Stimulated activated naive B cell treated with anti-CD40 and anti-IgM and Interleukin-4, amounts not matched to agents 10 μg/mL and 1 μg/mL and 100 μg/mL, for 72 hours (primary cell): ENCODE results near the gene YOD1.
A peak's percentile ranks its signal among the peaks of the same experiment; 100 is the strongest.
"Not testable (repeated sequence)": the region's sequence is repeated elsewhere in the genome, so short reads cannot be mapped to it uniquely, and the experiment has no call there.

Experiments used
- ATAC-seq, 2 donors: fragments of 150-1000 bp; cut with Tn5 transposase; replicated peaks; 2 replicates each; pipeline ENCODE4 v1.10.0; 2021; ENCODE audit warnings: moderate library complexity in 1 of 2
- DNase-seq: peaks from one replicate; pipeline ENCODE4 v3.0.0; 2021
- H3K27ac Mint-ChIP-seq: one replicate; pipeline ENCODE4 v1.8.0; 2022; ENCODE audit warnings: mild to moderate bottlenecking, mixed read lengths
- H3K27me3 Mint-ChIP-seq, 2 donors: one replicate each; pipeline ENCODE4 v1.8.0; 2022; ENCODE audit warnings: mixed read lengths in 2 of 2
- H3K36me3 Mint-ChIP-seq, 2 donors: one replicate each; pipeline ENCODE4 v1.8.0; 2022; ENCODE audit warnings: mixed read lengths in 2 of 2, mild to moderate bottlenecking in 1 of 2
- H3K4me1 Mint-ChIP-seq, 2 donors: one replicate each; pipeline ENCODE4 v1.8.0; 2022; ENCODE audit warnings: mixed read lengths in 2 of 2, mild to moderate bottlenecking in 1 of 2
- H3K4me3 Mint-ChIP-seq, 2 donors: one replicate each; pipeline ENCODE4 v1.8.0; 2022; ENCODE audit warnings: mild to moderate bottlenecking in 2 of 2, mixed read lengths in 2 of 2, moderate library complexity in 1 of 2
- H3K9me3 Mint-ChIP-seq, 2 donors: one replicate each; pipeline ENCODE4 v1.8.0; 2022; ENCODE audit warnings: mixed read lengths in 2 of 2, mild to moderate bottlenecking in 1 of 2

The YOD1 gene

DNA sequence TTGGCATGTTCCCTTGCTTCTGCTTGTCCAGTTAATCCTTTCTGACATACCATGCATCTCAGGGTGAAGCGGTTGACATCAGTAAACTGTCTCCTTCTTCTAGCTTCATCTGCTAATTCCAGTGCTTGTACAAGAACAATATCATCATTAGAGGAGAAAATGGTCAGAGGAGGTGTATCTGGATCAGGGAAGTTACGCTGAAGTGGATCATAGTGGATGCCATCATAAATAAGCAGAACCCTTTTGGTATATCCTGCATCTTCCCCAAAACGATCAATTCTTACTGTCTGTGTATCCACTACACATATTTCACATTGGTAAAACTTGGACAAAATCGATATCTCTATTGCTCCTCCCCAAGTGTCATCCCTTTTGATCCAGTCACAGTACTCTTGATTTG is 2.0 kb downstream of the YOD1 start:
- H3K27ac Mint-ChIP-seq, result no peak overlapping the region

GRCh38 chr1:207048041-207048440 is 3.0 kb downstream of the YOD1 start:
- Mint-ChIP-seq H3K27me3 (no peaks in the 10 kb centered on the region), H3K4me3 (no peak overlapping the region), H3K27ac (no peak overlapping the region), H3K36me3 (peaks cover 8 to 13% of the 10 kb centered on the region in 2 donors), H3K9me3 (no peaks in the 10 kb centered on the region), H3K4me1 (peaks cover 14 to 35% of the 10 kb centered on the region in 2 donors)
- ATAC-seq (no peak), DNase-seq (no peak)

More for the DNA sequence above, 2.0 kb downstream of the YOD1 start:
- H3K27me3 Mint-ChIP-seq, result no peaks in the 10 kb centered on the region
- H3K36me3 Mint-ChIP-seq, result peaks cover 8 to 16% of the 10 kb centered on the region in 2 donors
- no peaks in the 10 kb centered on the region for H3K9me3 Mint-ChIP-seq
- H3K4me3 Mint-ChIP-seq, result no peak overlapping the region
- H3K4me1 Mint-ChIP-seq, result peaks cover 21 to 43% of the 10 kb centered on the region in 2 donors
- no peak for ATAC-seq
- no peak for DNase-seq

- DNase-seq, result no peak
- no peak overlapping the region for H3K27ac Mint-ChIP-seq
- ATAC-seq, result no peak
- H3K4me3 Mint-ChIP-seq, result no peak overlapping the region
- no peaks in the 10 kb centered on the region for H3K9me3 Mint-ChIP-seq
- peaks cover 14 to 32% of the 10 kb centered on the region in 2 donors for H3K4me1 Mint-ChIP-seq
- H3K36me3 Mint-ChIP-seq, result peaks cover 8 to 17% of the 10 kb centered on the region in 2 donors
- H3K27me3 Mint-ChIP-seq, result no peaks in the 10 kb centered on the region
Measured at GRCh38 chr1:207047505-207047904, 3.5 kb downstream of the YOD1 start.

DNA sequence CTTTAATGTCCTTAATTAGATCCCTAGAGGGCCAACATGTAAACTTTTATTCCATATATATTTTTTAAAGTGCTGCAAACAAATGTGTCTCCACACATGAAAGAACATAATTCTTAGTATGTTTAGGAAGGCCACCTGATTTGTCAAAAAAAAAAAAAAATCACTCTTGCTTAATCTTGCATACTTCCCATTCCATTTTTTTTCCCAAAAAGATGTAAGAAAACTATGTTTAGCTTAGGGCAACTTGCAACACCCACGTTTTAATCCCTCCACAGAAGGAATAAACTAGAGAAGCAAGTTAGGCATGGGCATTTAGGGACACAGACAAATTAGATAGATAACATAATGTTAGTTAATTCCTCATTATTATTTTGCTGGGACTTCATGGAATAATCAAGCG is 5.6 kb downstream of the YOD1 start:
- no peak overlapping the region for H3K4me3 Mint-ChIP-seq
- no peak for DNase-seq
- ATAC-seq, result no peak
- H3K27me3 Mint-ChIP-seq, result no peaks in the 10 kb centered on the region
- no peaks in the 10 kb centered on the region for H3K9me3 Mint-ChIP-seq
- H3K27ac Mint-ChIP-seq, result no peak overlapping the region
- peaks cover 11 to 23% of the 10 kb centered on the region in 2 donors for H3K36me3 Mint-ChIP-seq
- peaks cover 8 to 22% of the 10 kb centered on the region in 2 donors for H3K4me1 Mint-ChIP-seq

GRCh38 chr1:207041397-207041796 is 9.6 kb downstream of the YOD1 start:
- not testable (repeated sequence) for H3K27ac Mint-ChIP-seq, H3K4me3 Mint-ChIP-seq

DNA sequence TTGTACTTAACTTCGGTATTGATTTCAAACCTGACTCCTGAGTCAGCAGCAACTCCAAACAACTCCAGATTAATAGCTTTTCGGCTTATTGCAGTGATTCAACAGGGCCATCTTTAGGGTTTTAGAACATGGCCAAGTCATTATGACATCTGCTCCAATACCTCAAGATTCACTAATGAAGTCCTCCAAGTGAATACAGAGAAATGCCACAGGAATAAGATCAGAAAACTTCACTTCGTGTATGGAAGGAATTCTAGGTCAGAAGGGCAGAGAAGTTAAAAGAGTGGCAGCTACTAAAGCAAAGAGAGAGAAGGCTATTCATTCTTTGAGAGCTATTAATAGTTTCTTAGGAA is 10.9 kb downstream of the YOD1 start:
- DNase-seq (no peak), ATAC-seq (no peak)
- Mint-ChIP-seq H3K36me3 (peaks cover 9 to 14% of the 10 kb centered on the region in 2 donors), H3K27me3 (peaks cover 5% of the 10 kb centered on the region in 2 donors), H3K4me3 (no peak overlapping the region), H3K27ac (no peak overlapping the region), H3K4me1 (peaks cover 0 to 4% of the 10 kb centered on the region in 2 donors), H3K9me3 (no peaks in the 10 kb centered on the region)

More at GRCh38 chr1:207041397-207041796, 9.6 kb downstream of the YOD1 start:
- not testable (repeated sequence) for H3K9me3 Mint-ChIP-seq, H3K4me1 Mint-ChIP-seq, ATAC-seq, H3K27me3 Mint-ChIP-seq, DNase-seq
- H3K36me3 Mint-ChIP-seq, result peaks cover 9 to 19% of the 10 kb centered on the region in 2 donors

DNA sequence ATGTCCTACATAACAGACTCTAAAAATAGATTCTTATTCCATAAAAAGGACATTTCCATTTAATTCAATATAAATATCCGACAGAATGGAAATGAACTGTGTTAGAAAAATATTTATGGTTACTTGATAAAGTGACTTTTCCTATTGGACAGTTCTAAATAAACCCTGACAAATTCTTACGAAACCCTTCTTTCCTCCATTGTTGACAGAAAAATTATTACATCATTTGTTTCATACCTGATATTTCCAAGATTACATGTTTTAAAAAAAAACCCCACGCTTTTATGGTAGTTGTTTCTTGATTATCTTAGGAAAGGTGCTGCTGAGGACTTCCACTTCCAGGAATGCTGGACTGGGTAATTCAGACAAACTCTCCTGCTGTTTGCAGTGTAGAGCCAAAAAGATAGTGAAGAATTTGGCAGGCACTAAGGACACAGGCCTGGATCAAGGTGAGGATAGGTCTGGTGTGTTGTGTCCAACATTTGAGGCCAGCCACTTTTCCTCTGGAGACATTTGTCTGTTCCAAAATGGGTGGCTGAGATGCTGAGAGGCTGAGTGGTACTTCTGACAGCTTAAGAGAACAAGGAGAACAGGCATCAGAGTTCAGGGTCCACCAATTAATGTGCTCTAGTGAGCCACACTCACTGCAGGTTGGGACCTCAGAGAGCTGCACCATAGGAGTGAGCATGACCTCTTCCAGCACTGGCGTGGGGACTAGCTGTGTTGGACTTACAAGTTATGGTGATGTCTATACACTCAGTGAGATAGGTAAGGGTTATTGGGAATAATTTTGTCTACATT is 11.4 kb downstream of the YOD1 start:
- ATAC-seq (no peak), DNase-seq (no peak)
- Mint-ChIP-seq H3K36me3 (peaks cover 5 to 11% of the 10 kb centered on the region in 2 donors), H3K4me3 (no peak overlapping the region), H3K27me3 (peaks cover 6 to 10% of the 10 kb centered on the region in 2 donors), H3K9me3 (no peaks in the 10 kb centered on the region), H3K27ac (no peak overlapping the region), H3K4me1 (peaks cover 0 to 4% of the 10 kb centered on the region in 2 donors)

GRCh38 chr1:207036865-207037264 is 14.1 kb downstream of the YOD1 start:
- peaks cover under 1% of the 10 kb centered on the region in 2 donors for H3K36me3 Mint-ChIP-seq
- H3K4me1 Mint-ChIP-seq, result peaks cover 0 to 2% of the 10 kb centered on the region in 2 donors
- H3K27ac Mint-ChIP-seq, result no peak overlapping the region
- H3K4me3 Mint-ChIP-seq, result no peak overlapping the region
- DNase-seq (no peak), ATAC-seq (no peak)
- no peaks in the 10 kb centered on the region for H3K9me3 Mint-ChIP-seq
- peaks cover 16% of the 10 kb centered on the region in 2 donors for H3K27me3 Mint-ChIP-seq

- Mint-ChIP-seq H3K4me3 (no peak overlapping the region), H3K9me3 (no peaks in the 10 kb centered on the region), H3K4me1 (peaks cover 0 to 2% of the 10 kb centered on the region in 2 donors), H3K27me3 (peaks cover 25% of the 10 kb centered on the region in 2 donors), H3K27ac (no peak overlapping the region), H3K36me3 (no peaks in the 10 kb centered on the region)
- ATAC-seq, result no peak
- no peak for DNase-seq
Measured at GRCh38 chr1:207035877-207036551, 15.0 kb downstream of the YOD1 start.

GRCh38 chr1:207034998-207035397 is 16.0 kb downstream of the YOD1 start:
- ATAC-seq (peak; percentile 66 to 80), DNase-seq (no peak)
- Mint-ChIP-seq H3K4me3 (no peak overlapping the region), H3K36me3 (no peaks in the 10 kb centered on the region), H3K27me3 (peaks cover 34 to 35% of the 10 kb centered on the region in 2 donors), H3K27ac (no peak overlapping the region), H3K4me1 (no peaks in the 10 kb centered on the region), H3K9me3 (no peaks in the 10 kb centered on the region)

DNA sequence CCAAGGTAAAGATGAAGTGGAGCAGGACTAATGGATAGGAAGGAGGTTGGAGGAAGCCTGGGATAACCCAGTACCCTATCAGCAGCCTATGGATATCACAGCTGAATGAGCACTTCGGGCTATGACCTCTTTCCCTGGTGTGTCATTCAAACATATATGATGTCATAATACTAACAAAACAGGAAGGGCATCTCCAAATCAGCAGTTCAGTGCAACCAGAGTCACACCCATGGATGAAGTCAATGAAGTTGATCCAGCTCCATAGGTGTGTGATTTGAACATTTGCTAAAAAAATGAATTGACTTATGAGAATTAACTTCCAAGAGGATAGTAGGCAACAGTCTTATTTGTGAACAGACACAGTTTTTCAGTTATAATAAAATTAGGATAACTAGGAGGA is 16.8 kb downstream of the YOD1 start:
- ATAC-seq (no peak), DNase-seq (no peak)
- Mint-ChIP-seq H3K27ac (no peak overlapping the region), H3K4me3 (no peak overlapping the region), H3K27me3 (peaks cover 35 to 37% of the 10 kb centered on the region in 2 donors), H3K9me3 (no peaks in the 10 kb centered on the region), H3K4me1 (no peaks in the 10 kb centered on the region), H3K36me3 (no peaks in the 10 kb centered on the region)

- Mint-ChIP-seq H3K4me1 (no peaks in the 10 kb centered on the region), H3K27me3 (peaks cover 35 to 47% of the 10 kb centered on the region in 2 donors), H3K27ac (no peak overlapping the region), H3K36me3 (no peaks in the 10 kb centered on the region), H3K4me3 (no peak overlapping the region), H3K9me3 (no peaks in the 10 kb centered on the region)
- DNase-seq (no peak), ATAC-seq (no peak)
Measured at GRCh38 chr1:207033302-207033701, 17.7 kb downstream of the YOD1 start.

DNA sequence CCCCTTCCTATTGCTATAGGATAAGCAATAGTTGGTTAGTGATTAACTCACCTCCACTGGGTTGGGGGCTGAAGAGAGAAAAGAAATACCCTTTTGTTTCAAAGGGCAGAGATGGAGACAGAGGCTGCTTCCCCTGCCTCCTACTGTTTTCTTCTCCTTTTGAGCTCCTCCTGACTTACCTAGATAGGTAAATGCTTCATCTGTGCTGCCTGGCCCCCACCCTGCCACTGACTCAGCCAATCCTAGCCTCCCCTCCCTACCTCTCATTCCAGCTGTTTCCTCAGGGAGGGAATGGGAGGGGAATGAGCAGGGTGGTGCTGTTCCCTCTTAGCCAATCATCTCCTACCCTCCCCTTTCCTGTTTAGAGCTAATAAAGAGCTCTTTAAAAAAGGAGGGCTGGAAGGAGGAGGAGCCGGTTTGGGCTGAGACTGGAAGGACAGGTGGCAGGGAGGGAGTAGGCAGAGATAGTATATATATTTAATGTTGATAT is 18.4 kb downstream of the YOD1 start, which contains the start of gene C1orf116:
C1orf116 (minus strand) TSS at position 229 of the 490 bp plus-strand sequence. CDS start 5,158 bp downstream, outside the sequence.
- Mint-ChIP-seq H3K4me3 (no peak within 1 kb of the TSS), H3K27ac (no peak within 1 kb of the TSS), H3K9me3 (no peaks in the 10 kb centered on the region), H3K36me3 (no peaks in the 10 kb centered on the region), H3K27me3 (peaks cover 35 to 50% of the 10 kb centered on the region in 2 donors), H3K4me1 (no peaks in the 10 kb centered on the region)
- no peak for DNase-seq
- ATAC-seq, result no peak

DNA sequence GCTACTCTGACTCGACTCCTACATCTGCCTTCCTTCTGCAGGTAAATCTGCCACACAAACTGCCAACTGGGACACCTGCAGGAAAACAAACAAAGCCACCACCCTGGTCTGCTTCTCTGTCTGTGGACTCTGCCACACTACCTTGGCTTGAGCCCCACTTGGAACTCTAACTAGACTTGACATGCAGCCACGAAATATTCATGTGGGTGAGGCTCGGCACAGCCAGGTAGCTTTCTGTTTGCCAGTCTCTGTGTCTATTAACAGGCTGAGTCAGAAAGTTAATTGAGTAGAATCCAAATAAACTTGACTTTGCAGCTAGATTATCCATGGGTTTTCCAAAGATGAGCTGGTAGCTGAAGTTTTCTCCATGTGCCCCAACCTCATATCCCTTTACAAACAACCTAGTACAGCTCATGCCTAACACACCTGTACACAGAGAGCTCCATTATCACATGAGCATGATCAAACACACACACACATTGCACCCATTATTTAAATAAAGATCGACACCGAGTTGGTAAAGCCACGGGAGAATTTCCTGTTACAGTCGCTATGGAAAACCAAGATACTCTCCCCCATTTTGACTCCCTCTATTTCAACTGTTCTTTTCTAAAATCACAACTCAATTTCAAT is 19.3 kb downstream of the YOD1 start:
- ATAC-seq, result no peak
- Mint-ChIP-seq H3K27me3 (peaks cover 41 to 57% of the 10 kb centered on the region in 2 donors), H3K4me3 (no peak overlapping the region), H3K9me3 (no peaks in the 10 kb centered on the region), H3K27ac (no peak overlapping the region), H3K4me1 (no peaks in the 10 kb centered on the region), H3K36me3 (no peaks in the 10 kb centered on the region)
- no peak for DNase-seq
